ENCODE measurements around the gene SALL4. TPM values are rescaled to one million over a fixed set of nuclear protein-coding genes. Genes with fewer than 3 reads are reported as not detected.

Gene SALL4
- total RNA-seq, 2 experiments from 2014 or later: 0.74 to 0.92 TPM

DNA sequence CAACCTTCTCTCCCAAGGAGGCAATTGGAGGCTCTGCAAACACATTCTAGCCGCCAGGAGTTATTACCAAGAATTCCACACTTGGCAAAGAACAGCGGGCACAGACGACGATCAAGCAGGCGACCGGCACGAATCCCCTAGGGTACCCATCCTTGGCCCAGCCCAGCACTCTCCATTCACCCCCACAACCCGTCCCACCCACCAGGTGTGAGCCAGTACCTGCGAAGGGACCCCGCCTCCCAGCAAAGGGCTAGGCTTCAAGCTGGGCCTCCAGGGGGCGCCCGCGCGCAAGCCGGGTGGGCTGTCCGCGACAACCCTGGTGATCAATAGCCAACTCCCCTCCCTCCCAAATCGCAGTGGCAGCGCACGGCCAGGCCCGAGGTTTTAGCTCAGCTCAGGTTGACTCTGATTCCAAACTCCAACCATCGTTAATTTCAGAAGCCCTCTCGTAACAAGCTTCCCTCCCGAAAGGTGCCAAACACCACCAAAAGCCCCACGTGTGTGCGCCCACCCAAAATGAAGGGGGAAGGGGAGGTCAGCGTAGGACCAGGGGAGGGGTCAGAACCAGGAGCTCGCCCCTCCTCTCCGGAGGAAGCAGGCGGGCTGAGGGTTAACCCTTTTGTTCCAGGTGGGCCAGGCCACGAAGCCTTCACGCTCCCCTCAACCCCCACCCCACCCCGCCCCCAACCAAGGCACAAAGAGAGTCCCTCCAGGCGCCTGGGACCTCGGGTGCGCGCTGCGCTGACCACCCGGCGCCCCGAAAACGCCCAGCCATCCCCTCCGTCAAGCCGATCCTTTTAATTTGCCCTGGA lies 2.1 kb downstream of the SALL4 start:
- H3K27me3 Mint-ChIP-seq: peaks cover 56% of the 10 kb centered on the region
- ATAC-seq (peak; percentile 86), DNase-seq (peak; percentile 78)
- ChIA-PET POLR2A (interaction anchor here (0.8 kb wide), 1 partner anchor 76 kb away, joined by 3 read pairs; no protein-coding TSS in a partner anchor), CTCF (interaction anchor here (0.9 to 2.3 kb wide), 19 partner anchors 8 to 350 kb away, joined by 3 to 25 read pairs (median 4); partner anchors contain the start of gene ATP9A)
- H3K27ac Mint-ChIP-seq: peak overlapping the region; percentile 46
- intact Hi-C loops (cut with micrococcal nuclease): loop anchor here (2.0 kb wide), 1 partner anchor 283 kb away; no protein-coding TSS in a partner anchor
- no peaks in the 10 kb centered on the region for H3K9me3 Mint-ChIP-seq
- TF ChIP-seq, protein P1, sequence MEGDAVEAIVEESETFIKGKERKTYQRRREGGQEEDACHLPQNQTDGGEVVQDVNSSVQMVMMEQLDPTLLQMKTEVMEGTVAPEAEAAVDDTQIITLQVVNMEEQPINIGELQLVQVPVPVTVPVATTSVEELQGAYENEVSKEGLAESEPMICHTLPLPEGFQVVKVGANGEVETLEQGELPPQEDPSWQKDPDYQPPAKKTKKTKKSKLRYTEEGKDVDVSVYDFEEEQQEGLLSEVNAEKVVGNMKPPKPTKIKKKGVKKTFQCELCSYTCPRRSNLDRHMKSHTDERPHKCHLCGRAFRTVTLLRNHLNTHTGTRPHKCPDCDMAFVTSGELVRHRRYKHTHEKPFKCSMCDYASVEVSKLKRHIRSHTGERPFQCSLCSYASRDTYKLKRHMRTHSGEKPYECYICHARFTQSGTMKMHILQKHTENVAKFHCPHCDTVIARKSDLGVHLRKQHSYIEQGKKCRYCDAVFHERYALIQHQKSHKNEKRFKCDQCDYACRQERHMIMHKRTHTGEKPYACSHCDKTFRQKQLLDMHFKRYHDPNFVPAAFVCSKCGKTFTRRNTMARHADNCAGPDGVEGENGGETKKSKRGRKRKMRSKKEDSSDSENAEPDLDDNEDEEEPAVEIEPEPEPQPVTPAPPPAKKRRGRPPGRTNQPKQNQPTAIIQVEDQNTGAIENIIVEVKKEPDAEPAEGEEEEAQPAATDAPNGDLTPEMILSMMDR (IDR thresholded peaks at IDR 0.05): peak; percentile 95
- peaks cover 8% of the 10 kb centered on the region for H3K4me1 Mint-ChIP-seq (ENCODE audit: low read depth)
- no peaks in the 10 kb centered on the region for H3K36me3 Mint-ChIP-seq (ENCODE audit: low read depth)
- H3K4me3 Mint-ChIP-seq: peak overlapping the region; percentile 59

DNA sequence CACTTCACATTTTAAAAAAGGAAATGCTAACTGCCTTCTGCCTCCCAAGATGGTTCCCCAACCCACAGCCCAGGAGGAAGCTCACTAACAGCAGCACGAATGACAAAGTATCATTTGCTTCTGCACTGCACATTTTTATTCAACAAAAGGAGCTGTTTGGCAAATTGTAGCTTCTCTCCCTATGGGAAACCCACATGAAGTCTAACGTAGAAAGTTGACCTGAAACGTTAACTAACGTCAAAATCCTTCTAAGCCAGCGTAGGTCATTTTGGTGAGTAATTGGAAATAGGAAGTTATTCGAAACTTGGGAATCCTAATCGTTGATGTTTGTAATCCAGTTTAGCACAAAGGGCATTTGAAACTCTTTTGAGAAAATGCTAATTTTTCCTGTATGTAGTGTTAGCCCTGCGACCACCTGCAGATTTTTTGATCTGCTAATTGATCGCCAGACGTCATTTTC lies 2.9 kb downstream of the SALL4 start:
- POLR2A ChIA-PET: interaction anchor here (0.8 to 1.2 kb wide), 2 partner anchors 9 to 77 kb away, joined by 3 to 4 read pairs; no protein-coding TSS in a partner anchor
- Mint-ChIP-seq H3K36me3 (ENCODE audit: low read depth) (no peaks in the 10 kb centered on the region), H3K4me1 (ENCODE audit: low read depth) (peaks cover 8% of the 10 kb centered on the region), H3K27ac (no peak overlapping the region), H3K27me3 (peaks cover 52% of the 10 kb centered on the region), H3K9me3 (no peaks in the 10 kb centered on the region), H3K4me3 (no peak overlapping the region)
- ATAC-seq (no peak), DNase-seq (no peak)
- CTCF ChIA-PET: interaction anchor here (0.6 to 2.3 kb wide), 19 partner anchors 9 to 351 kb away, joined by 3 to 25 read pairs (median 4); partner anchors contain the start of gene ATP9A
- intact Hi-C loops (cut with micrococcal nuclease): no loop called here
- TF ChIP-seq, protein P1 (IDR thresholded peaks at IDR 0.05): no peak

DNA sequence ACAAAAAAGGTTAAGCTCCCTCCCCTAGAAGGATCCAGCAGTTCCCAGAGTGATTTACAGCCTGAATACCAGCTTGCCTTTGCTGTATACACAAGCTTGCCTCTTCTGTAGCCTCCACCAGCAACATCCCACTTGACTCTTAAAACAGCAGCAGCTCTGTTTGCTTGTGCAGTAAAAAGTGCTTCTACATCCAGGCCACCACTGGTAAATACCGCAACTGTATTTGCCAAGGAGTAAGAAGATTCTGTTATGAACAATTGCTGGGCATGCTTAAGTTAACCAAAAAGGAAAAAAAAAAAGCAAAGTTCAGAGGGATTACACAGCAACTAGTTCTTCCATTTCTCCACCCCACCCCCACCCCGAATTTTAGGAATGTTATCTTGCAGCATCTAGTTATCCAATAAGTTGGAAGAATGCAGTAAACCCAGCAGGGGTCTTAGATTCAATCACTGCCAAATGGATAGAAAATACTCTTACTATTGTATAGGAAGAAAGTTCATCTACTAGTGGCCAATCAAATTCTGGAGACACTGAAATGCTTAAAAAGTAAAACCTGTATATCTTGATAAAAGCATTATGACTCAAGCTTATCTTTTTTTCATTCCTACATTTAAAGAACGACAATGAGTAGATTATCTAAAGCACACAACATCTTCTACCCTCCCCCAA lies 4.8 kb downstream of the SALL4 start:
- no peak overlapping the region for H3K4me3 Mint-ChIP-seq
- DNase-seq: no peak
- H3K27me3 Mint-ChIP-seq: peaks cover 37% of the 10 kb centered on the region
- TF ChIP-seq, protein P1 (IDR thresholded peaks at IDR 0.05): no peak
- peaks cover 8% of the 10 kb centered on the region for H3K4me1 Mint-ChIP-seq (ENCODE audit: low read depth)
- ChIA-PET POLR2A (no interaction called here), CTCF (interaction anchor here (1.9 kb wide), 1 partner anchor 286 kb away, joined by 9 read pairs; no protein-coding TSS in a partner anchor)
- H3K9me3 Mint-ChIP-seq: no peaks in the 10 kb centered on the region
- H3K27ac Mint-ChIP-seq: no peak overlapping the region
- H3K36me3 Mint-ChIP-seq (ENCODE audit: low read depth): no peaks in the 10 kb centered on the region
- intact Hi-C loops (cut with micrococcal nuclease): no loop called here
- ATAC-seq: no peak

DNA sequence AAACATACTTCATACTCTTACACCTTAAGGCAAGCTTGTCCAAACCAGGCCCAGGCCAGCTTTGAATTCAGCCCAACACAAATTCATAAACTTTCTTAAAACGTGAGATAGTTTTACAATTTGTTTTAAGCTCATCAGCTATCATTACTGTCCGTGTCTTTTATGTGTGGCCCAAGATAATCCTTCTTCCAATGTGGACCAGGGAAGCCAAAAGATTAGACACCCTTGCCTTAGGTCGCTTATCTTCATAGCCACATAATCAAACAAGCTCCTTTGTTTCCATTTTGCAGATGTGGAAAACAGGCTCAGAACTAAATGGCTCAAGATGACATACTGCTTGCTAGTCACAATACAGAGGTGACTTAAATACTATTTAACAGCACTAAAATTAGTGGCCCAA lies 6.0 kb downstream of the SALL4 start:
- H3K36me3 Mint-ChIP-seq (ENCODE audit: low read depth): no peaks in the 10 kb centered on the region
- H3K4me3 Mint-ChIP-seq: no peak overlapping the region
- H3K27ac Mint-ChIP-seq: no peak overlapping the region
- TF ChIP-seq, protein P1 (IDR thresholded peaks at IDR 0.05): no peak
- no peaks in the 10 kb centered on the region for H3K9me3 Mint-ChIP-seq
- ATAC-seq (no peak), DNase-seq (no peak)
- POLR2A ChIA-PET: no interaction called here
- intact Hi-C loops (cut with micrococcal nuclease): no loop called here
- peaks cover 32% of the 10 kb centered on the region for H3K27me3 Mint-ChIP-seq
- CTCF ChIA-PET: interaction anchor here (1.9 kb wide), 1 partner anchor 287 kb away, joined by 9 read pairs; no protein-coding TSS in a partner anchor
- peaks cover 8% of the 10 kb centered on the region for H3K4me1 Mint-ChIP-seq (ENCODE audit: low read depth)
